ENCODE measurements around the gene SLC4A2.

DNA sequence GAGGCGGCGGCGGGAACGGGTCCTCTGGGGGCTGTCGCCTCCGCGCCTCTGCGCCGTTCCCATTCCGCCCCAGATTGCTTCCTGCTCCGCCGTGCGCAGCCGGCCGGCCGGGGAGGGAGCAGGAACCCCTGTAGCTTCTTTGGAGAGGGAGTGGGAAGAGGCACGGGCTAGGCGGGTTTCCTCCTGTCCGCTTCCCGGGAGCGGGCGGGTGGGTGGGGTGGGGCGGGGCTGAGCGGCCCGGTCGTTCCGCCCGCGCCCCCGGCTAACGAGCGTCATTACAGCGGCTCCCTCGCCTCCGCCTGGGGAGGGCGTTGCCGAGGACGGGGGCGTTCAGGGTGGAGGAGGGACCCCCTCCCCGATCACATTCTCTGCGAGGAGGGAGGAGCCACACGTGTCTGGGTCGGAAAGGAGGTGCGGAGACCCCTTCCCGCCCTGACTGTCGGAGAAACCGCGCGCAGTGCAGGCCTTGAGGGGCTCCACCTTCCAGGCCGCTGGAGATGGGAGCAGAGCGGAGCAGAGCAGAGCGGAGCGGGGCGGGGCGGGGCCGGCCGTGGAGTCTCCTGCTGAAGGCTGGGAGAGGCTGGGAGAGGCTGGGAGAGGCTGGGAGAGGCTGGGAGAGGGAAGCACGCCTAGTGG is 66.6 kb downstream of the SLC4A2 start:
- TF ChIP-seq, protein P1, sequence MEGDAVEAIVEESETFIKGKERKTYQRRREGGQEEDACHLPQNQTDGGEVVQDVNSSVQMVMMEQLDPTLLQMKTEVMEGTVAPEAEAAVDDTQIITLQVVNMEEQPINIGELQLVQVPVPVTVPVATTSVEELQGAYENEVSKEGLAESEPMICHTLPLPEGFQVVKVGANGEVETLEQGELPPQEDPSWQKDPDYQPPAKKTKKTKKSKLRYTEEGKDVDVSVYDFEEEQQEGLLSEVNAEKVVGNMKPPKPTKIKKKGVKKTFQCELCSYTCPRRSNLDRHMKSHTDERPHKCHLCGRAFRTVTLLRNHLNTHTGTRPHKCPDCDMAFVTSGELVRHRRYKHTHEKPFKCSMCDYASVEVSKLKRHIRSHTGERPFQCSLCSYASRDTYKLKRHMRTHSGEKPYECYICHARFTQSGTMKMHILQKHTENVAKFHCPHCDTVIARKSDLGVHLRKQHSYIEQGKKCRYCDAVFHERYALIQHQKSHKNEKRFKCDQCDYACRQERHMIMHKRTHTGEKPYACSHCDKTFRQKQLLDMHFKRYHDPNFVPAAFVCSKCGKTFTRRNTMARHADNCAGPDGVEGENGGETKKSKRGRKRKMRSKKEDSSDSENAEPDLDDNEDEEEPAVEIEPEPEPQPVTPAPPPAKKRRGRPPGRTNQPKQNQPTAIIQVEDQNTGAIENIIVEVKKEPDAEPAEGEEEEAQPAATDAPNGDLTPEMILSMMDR (IDR thresholded peaks at IDR 0.05): no peak
- TF ChIP-seq POLR2A (IDR thresholded peaks at IDR 0.05) (no peak), EP300 (IDR thresholded peaks at IDR 0.05) (no peak)

All from tibial nerve (tissue), 4 donors.